ENCODE measurements around the gene UGGT2.

UGGT2 gene

GRCh38 chr13:95906999-95907398 lies 146.2 kb downstream of the UGGT2 start:
- no peaks in the 10 kb centered on the region for H3K27me3 ChIP-seq (ENCODE audit: insufficient read depth, low read length)
- no peaks in the 10 kb centered on the region for H4K20me1 ChIP-seq (ENCODE audit: insufficient read depth, low read length)
- H3K9ac ChIP-seq (ENCODE audit: low read length): no peak overlapping the region
- no peaks in the 10 kb centered on the region for H3K79me2 ChIP-seq (ENCODE audit: insufficient read depth, low read length)
- H3K27ac ChIP-seq (ENCODE audit: low read depth, low read length, poor library complexity, severe bottlenecking): no peak overlapping the region
- H3K36me3 ChIP-seq (ENCODE audit: insufficient read depth, low read length): peaks cover 11% of the 10 kb centered on the region
- H2AFZ ChIP-seq (ENCODE audit: low read length): no peak overlapping the region
- no peak overlapping the region for H3K4me3 ChIP-seq (ENCODE audit: low read depth, low read length, poor library complexity, severe bottlenecking)
- no peak overlapping the region for H3K4me2 ChIP-seq (ENCODE audit: low read length)
- no peaks in the 10 kb centered on the region for H3F3A ChIP-seq (ENCODE audit: insufficient read depth, low read length)
- no peak for TF ChIP-seq EZH2 (IDR thresholded peaks at IDR 0.05; ENCODE audit: borderline replicate concordance, low read length)
- TF ChIP-seq CTCF (IDR thresholded peaks at IDR 0.05; ENCODE audit: low read length): no peak
- H3K4me1 ChIP-seq (ENCODE audit: insufficient read depth, low read length, severe bottlenecking): no peaks in the 10 kb centered on the region
- no peaks in the 10 kb centered on the region for H3K9me3 ChIP-seq (ENCODE audit: low read length)
- H3K9me2 ChIP-seq (ENCODE audit: low read depth, low read length): no peaks in the 10 kb centered on the region

- Histone ChIP-seq H3K9me2 (ENCODE audit: low read depth, low read length) (no peaks in the 10 kb centered on the region), H3K4me1 (ENCODE audit: insufficient read depth, low read length, severe bottlenecking) (no peaks in the 10 kb centered on the region), H3K36me3 (ENCODE audit: insufficient read depth, low read length) (peaks cover 15% of the 10 kb centered on the region), H3K9ac (ENCODE audit: low read length) (no peak overlapping the region), H3F3A (ENCODE audit: insufficient read depth, low read length) (no peaks in the 10 kb centered on the region), H3K9me3 (ENCODE audit: low read length) (no peaks in the 10 kb centered on the region), H4K20me1 (ENCODE audit: insufficient read depth, low read length) (no peaks in the 10 kb centered on the region), H3K4me3 (ENCODE audit: low read depth, low read length, poor library complexity, severe bottlenecking) (no peak overlapping the region), H3K27me3 (ENCODE audit: insufficient read depth, low read length) (no peaks in the 10 kb centered on the region), H3K79me2 (ENCODE audit: insufficient read depth, low read length) (no peaks in the 10 kb centered on the region), H2AFZ (ENCODE audit: low read length) (no peak overlapping the region), H3K4me2 (ENCODE audit: low read length) (no peak overlapping the region), H3K27ac (ENCODE audit: low read depth, low read length, poor library complexity, severe bottlenecking) (no peak overlapping the region)
- TF ChIP-seq EZH2 (IDR thresholded peaks at IDR 0.05; ENCODE audit: borderline replicate concordance, low read length): no peak
Measured at GRCh38 chr13:95903569-95903968, 149.6 kb downstream of the UGGT2 start.

GRCh38 chr13:95902741-95903140 lies 150.5 kb downstream of the UGGT2 start:
- no peaks in the 10 kb centered on the region for H3F3A ChIP-seq (ENCODE audit: insufficient read depth, low read length)
- TF ChIP-seq CTCF (IDR thresholded peaks at IDR 0.05; ENCODE audit: low read length): no peak
- TF ChIP-seq EZH2 (IDR thresholded peaks at IDR 0.05; ENCODE audit: borderline replicate concordance, low read length): no peak
- H3K4me3 ChIP-seq (ENCODE audit: low read depth, low read length, poor library complexity, severe bottlenecking): no peak overlapping the region
- H3K27ac ChIP-seq (ENCODE audit: low read depth, low read length, poor library complexity, severe bottlenecking): no peak overlapping the region
- H3K4me1 ChIP-seq (ENCODE audit: insufficient read depth, low read length, severe bottlenecking): no peaks in the 10 kb centered on the region
- no peaks in the 10 kb centered on the region for H3K9me3 ChIP-seq (ENCODE audit: low read length)
- no peak overlapping the region for H3K9ac ChIP-seq (ENCODE audit: low read length)
- H4K20me1 ChIP-seq (ENCODE audit: insufficient read depth, low read length): no peaks in the 10 kb centered on the region
- H3K4me2 ChIP-seq (ENCODE audit: low read length): no peak overlapping the region
- H3K9me2 ChIP-seq (ENCODE audit: low read depth, low read length): no peaks in the 10 kb centered on the region
- H3K27me3 ChIP-seq (ENCODE audit: insufficient read depth, low read length): no peaks in the 10 kb centered on the region
- no peak overlapping the region for H2AFZ ChIP-seq (ENCODE audit: low read length)
- no peaks in the 10 kb centered on the region for H3K79me2 ChIP-seq (ENCODE audit: insufficient read depth, low read length)
- peaks cover 15% of the 10 kb centered on the region for H3K36me3 ChIP-seq (ENCODE audit: insufficient read depth, low read length)

- H3K27me3 ChIP-seq (ENCODE audit: insufficient read depth, low read length): no peaks in the 10 kb centered on the region
- H2AFZ ChIP-seq (ENCODE audit: low read length): no peak overlapping the region
- H3K36me3 ChIP-seq (ENCODE audit: insufficient read depth, low read length): peaks cover 4% of the 10 kb centered on the region; the same call in 1 of the 2 replicates
- H3K9ac ChIP-seq (ENCODE audit: low read length): no peak overlapping the region
- no peaks in the 10 kb centered on the region for H3K79me2 ChIP-seq (ENCODE audit: insufficient read depth, low read length)
- H3K27ac ChIP-seq (ENCODE audit: low read depth, low read length, poor library complexity, severe bottlenecking): no peak overlapping the region
- H3K9me2 ChIP-seq (ENCODE audit: low read depth, low read length): no peaks in the 10 kb centered on the region
- no peaks in the 10 kb centered on the region for H3K4me1 ChIP-seq (ENCODE audit: insufficient read depth, low read length, severe bottlenecking)
- H4K20me1 ChIP-seq (ENCODE audit: insufficient read depth, low read length): no peaks in the 10 kb centered on the region
- TF ChIP-seq EZH2 (IDR thresholded peaks at IDR 0.05; ENCODE audit: borderline replicate concordance, low read length) (no peak), CTCF (IDR thresholded peaks at IDR 0.05; ENCODE audit: low read length) (no peak)
- no peaks in the 10 kb centered on the region for H3F3A ChIP-seq (ENCODE audit: insufficient read depth, low read length)
- no peak overlapping the region for H3K4me3 ChIP-seq (ENCODE audit: low read depth, low read length, poor library complexity, severe bottlenecking)
- no peaks in the 10 kb centered on the region for H3K9me3 ChIP-seq (ENCODE audit: low read length)
- no peak overlapping the region for H3K4me2 ChIP-seq (ENCODE audit: low read length)
Measured at GRCh38 chr13:95898256-95898655, 154.9 kb downstream of the UGGT2 start.

All from OCI-LY1 (cell line).